Measurements from ENCODE around the gene CDC42BPB. TPM values are rescaled to one million over a fixed set of nuclear protein-coding genes. Genes with fewer than 3 reads are reported as not detected.

Gene CDC42BPB
- total RNA-seq, 1 donor from 2014 or later = 103 TPM

DNA sequence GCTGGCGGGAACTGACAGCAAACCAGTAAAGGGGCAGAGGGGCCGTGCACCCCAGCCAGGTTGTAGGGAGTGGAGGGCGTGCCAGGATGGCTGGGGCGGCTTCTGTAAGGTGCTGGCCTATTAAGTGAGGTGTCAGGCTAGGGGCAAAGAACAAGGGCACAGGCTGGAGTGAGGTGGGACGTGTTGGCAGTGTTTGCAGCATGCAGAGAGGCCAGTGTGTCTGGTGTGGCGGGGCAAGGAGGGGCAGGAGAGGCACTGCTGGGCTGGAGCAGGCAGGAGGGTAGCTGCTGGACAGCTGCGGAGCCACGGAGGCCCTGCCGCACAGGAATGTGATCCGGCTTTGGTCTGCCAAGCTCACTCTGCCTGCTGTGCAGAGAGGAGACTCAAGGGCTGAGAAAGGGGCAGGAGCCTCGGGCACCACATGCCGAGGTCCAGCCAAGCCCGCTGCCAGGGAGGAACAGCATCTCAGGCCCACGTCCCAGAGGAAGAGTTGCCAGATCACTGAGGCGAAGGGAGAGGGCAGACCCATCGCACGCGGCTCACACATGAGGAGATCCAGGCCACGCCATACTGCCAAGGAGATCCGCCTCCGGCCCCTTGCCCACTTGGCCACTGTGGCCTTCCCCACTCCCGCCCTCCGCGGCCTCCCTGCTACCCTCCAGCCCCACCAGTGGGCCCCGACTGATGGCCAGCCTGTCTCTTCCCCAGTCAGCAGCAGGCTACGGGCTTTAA lies 88.1 kb downstream of the CDC42BPB start:
- H3K36me3 Mint-ChIP-seq = peaks cover 49% of the 10 kb centered on the region
- no peak overlapping the region for H3K4me3 Mint-ChIP-seq
- no peaks in the 10 kb centered on the region for H3K27me3 Mint-ChIP-seq (ENCODE audit: low read depth)
- DNase-seq (ENCODE audit: low spot score in 2 of 2, unreplicated experiment in 2 of 2) = no peak
- H3K27ac Mint-ChIP-seq = no peak overlapping the region
- no peaks in the 10 kb centered on the region for H3K4me1 Mint-ChIP-seq
- TF ChIP-seq CTCF (IDR thresholded peaks at IDR 0.05; ENCODE audit: unreplicated experiment) = no peak
- no peaks in the 10 kb centered on the region for H3K9me3 Mint-ChIP-seq

GRCh38 chr14:102968306-102968705 lies 89.0 kb downstream of the CDC42BPB start:
- no peak overlapping the region for H3K4me3 Mint-ChIP-seq
- H3K27me3 Mint-ChIP-seq (ENCODE audit: low read depth) = no peaks in the 10 kb centered on the region
- no peak for TF ChIP-seq CTCF (IDR thresholded peaks at IDR 0.05; ENCODE audit: unreplicated experiment)
- peaks cover 49% of the 10 kb centered on the region for H3K36me3 Mint-ChIP-seq
- H3K9me3 Mint-ChIP-seq = no peaks in the 10 kb centered on the region
- H3K4me1 Mint-ChIP-seq = no peaks in the 10 kb centered on the region
- H3K27ac Mint-ChIP-seq = no peak overlapping the region
- DNase-seq (ENCODE audit: low spot score in 2 of 2, unreplicated experiment in 2 of 2) = no peak

GRCh38 chr14:102967506-102967795 lies 89.9 kb downstream of the CDC42BPB start:
- H3K27me3 Mint-ChIP-seq (ENCODE audit: low read depth) = no peaks in the 10 kb centered on the region

GRCh38 chr14:102966681-102967505 lies 90.5 kb downstream of the CDC42BPB start:
- no peak overlapping the region for H3K4me3 Mint-ChIP-seq
- H3K4me1 Mint-ChIP-seq = no peaks in the 10 kb centered on the region
- H3K27me3 Mint-ChIP-seq (ENCODE audit: low read depth) = no peaks in the 10 kb centered on the region
- no peak overlapping the region for H3K27ac Mint-ChIP-seq
- no peak for DNase-seq (ENCODE audit: low spot score in 2 of 2, unreplicated experiment in 2 of 2)
- peaks cover 52% of the 10 kb centered on the region for H3K36me3 Mint-ChIP-seq
- no peaks in the 10 kb centered on the region for H3K9me3 Mint-ChIP-seq
- no peak for TF ChIP-seq CTCF (IDR thresholded peaks at IDR 0.05; ENCODE audit: unreplicated experiment)

More at GRCh38 chr14:102967506-102967795, 89.9 kb downstream of the CDC42BPB start:
- TF ChIP-seq CTCF (IDR thresholded peaks at IDR 0.05; ENCODE audit: unreplicated experiment) = no peak
- Mint-ChIP-seq H3K27ac (no peak overlapping the region), H3K4me1 (no peaks in the 10 kb centered on the region), H3K4me3 (no peak overlapping the region), H3K9me3 (no peaks in the 10 kb centered on the region), H3K36me3 (peaks cover 48% of the 10 kb centered on the region)
- no peak for DNase-seq (ENCODE audit: low spot score in 2 of 2, unreplicated experiment in 2 of 2)

DNA sequence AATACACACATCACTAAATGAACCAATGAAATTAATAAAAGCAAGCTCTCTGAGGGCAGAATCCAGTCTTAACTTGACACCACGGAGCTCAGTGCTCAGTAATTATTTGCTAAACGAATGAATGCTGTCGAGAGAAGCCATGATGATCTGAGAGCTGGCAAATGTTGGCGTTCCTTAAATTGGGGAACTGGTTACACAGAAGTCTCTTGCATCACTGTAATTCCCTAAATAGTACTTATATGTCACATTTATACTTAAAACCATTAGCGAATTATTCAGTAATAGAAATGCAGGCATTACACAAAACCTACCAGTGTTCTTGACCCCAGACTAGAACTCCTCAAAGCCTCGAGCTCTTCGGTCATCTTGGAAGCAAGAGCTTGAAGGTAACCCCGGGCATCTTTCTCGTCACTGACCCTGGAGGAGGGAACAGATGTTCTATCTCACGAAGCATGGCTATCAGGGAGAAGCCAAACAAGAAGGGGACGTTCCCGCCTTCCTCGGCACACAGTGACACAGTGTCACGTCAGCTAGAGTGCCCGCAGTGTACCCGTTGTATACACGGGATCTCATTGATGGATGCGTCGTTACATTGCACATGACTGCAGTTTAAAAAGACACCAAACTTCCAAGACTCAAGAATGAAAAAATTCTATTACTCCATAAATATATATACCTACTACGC lies 91.2 kb downstream of the CDC42BPB start:
- H3K27ac Mint-ChIP-seq = no peak overlapping the region
- no peak for TF ChIP-seq CTCF (IDR thresholded peaks at IDR 0.05; ENCODE audit: unreplicated experiment)
- no peaks in the 10 kb centered on the region for H3K9me3 Mint-ChIP-seq

More for the DNA sequence above, 91.2 kb downstream of the CDC42BPB start:
- Mint-ChIP-seq H3K36me3 (peaks cover 50% of the 10 kb centered on the region), H3K4me1 (no peaks in the 10 kb centered on the region), H3K4me3 (no peak overlapping the region), H3K27me3 (ENCODE audit: low read depth) (no peaks in the 10 kb centered on the region)
- no peak for DNase-seq (ENCODE audit: low spot score in 2 of 2, unreplicated experiment in 2 of 2)

Measured in mesothelial cell of epicardium (in vitro differentiated cells).